Measurements from ENCODE around the gene GRIFIN.
A peak's percentile ranks its signal among the peaks of the same experiment; 100 is the strongest.
"Not testable (repeated sequence)": the region's sequence is repeated elsewhere in the genome, so short reads cannot be mapped to it uniquely, and the experiment has no call there.

Gene GRIFIN

GRCh38 chr7:2459674-2460073 is 16.5 kb downstream of the GRIFIN start:
- Mint-ChIP-seq H3K27ac (peak overlapping the region; percentile 86), H3K9me3 (peaks cover 23% of the 10 kb centered on the region), H3K36me3 (ENCODE audit: low read depth) (peaks cover 4% of the 10 kb centered on the region), H3K4me1 (peaks cover 13% of the 10 kb centered on the region), H3K27me3 (ENCODE audit: low read depth, poor library complexity) (peaks cover 7% of the 10 kb centered on the region), H3K4me3 (no peak overlapping the region)
- TF ChIP-seq, protein P1, sequence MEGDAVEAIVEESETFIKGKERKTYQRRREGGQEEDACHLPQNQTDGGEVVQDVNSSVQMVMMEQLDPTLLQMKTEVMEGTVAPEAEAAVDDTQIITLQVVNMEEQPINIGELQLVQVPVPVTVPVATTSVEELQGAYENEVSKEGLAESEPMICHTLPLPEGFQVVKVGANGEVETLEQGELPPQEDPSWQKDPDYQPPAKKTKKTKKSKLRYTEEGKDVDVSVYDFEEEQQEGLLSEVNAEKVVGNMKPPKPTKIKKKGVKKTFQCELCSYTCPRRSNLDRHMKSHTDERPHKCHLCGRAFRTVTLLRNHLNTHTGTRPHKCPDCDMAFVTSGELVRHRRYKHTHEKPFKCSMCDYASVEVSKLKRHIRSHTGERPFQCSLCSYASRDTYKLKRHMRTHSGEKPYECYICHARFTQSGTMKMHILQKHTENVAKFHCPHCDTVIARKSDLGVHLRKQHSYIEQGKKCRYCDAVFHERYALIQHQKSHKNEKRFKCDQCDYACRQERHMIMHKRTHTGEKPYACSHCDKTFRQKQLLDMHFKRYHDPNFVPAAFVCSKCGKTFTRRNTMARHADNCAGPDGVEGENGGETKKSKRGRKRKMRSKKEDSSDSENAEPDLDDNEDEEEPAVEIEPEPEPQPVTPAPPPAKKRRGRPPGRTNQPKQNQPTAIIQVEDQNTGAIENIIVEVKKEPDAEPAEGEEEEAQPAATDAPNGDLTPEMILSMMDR (IDR thresholded peaks at IDR 0.05), result no peak
- no peak for DNase-seq

DNA sequence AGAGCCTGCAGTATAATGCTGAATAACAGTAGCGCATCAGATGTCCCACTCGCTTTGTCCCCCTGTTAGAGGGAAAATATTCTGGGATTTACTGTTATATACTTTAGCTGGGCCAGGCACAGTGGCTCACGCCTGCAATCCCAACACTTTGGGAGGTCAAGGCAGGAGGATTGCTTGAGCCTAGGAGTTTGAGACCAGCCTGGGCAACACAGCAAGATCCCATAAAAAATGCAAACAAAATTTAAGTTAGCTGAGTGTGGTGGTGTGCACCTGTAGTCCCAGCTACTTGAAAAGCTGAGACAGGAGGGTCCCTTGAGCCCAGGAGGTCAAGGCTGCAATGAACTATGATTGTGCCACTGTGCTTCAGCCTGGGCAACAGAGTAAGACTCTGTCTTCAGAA is 22.3 kb downstream of the GRIFIN start:
- H3K27me3 Mint-ChIP-seq (ENCODE audit: low read depth, poor library complexity); H3K4me1 Mint-ChIP-seq; H3K27ac Mint-ChIP-seq; H3K4me3 Mint-ChIP-seq; H3K36me3 Mint-ChIP-seq (ENCODE audit: low read depth); DNase-seq: not testable (repeated sequence)
- peaks cover 17% of the 10 kb centered on the region for H3K9me3 Mint-ChIP-seq

DNA sequence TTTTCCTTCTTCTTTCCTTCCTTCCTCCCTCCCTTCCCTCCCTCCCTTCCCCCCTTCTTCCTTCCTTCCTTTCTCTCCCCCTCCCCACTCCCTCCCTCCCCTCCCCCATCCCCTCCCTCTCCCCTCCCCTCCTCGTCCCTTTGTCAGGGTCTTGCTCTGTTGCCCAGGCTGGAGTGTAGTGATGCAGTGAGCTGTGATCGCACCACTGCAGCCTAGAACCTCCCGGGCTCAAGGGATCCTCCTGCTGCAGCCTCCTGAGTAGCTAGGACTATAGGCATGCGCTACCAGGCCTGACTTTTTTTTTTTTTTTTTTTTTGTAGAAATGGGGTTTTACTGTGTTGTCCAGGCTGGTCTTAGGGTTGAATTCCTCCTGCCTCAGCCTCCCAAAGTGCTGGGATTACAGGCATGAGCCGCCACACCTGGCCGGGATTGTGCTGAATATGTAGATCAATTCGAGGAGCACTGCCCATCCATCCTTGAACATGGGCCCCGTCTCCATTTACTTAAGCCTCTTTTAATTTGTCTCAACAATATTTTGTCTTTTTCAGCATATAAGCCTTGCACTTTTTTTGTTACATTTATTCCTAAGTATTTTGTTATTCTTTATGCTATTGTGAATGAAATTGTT is 23.4 kb downstream of the GRIFIN start:
- Mint-ChIP-seq H3K36me3 (ENCODE audit: low read depth) (peaks cover 4% of the 10 kb centered on the region), H3K9me3 (peaks cover 17% of the 10 kb centered on the region), H3K4me1 (peaks cover 15% of the 10 kb centered on the region), H3K27me3 (ENCODE audit: low read depth, poor library complexity) (peaks cover 4% of the 10 kb centered on the region), H3K4me3 (no peak overlapping the region), H3K27ac (no peak overlapping the region)
- no peak for DNase-seq
- TF ChIP-seq, protein P1 (IDR thresholded peaks at IDR 0.05), result no peak

DNA sequence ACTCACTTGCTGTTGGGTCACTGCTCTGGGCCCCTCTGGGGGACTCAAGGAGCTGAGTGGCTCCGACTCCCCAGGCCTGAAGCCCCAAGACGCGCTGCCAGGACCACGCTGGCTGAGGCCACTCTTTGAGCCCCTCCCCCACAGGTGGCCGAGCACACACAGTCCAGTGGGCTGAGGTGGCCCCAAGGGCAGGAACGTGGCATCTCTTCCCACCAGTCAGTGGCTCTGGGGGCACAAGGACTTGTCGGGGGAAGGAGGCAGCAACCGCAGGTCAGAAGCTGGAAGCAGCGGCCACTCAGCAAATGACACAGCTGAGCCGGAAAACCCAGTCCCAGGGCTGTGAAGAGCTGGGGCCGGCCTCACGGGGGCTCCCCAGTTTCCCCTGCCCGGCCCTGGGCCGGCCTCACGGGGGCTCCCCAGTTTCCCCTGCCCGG is 24.1 kb downstream of the GRIFIN start:
- no peak overlapping the region for H3K27ac Mint-ChIP-seq
- peaks cover 17% of the 10 kb centered on the region for H3K9me3 Mint-ChIP-seq
- H3K27me3 Mint-ChIP-seq (ENCODE audit: low read depth, poor library complexity), result peaks cover 7% of the 10 kb centered on the region
- TF ChIP-seq, protein P1 (IDR thresholded peaks at IDR 0.05), result no peak
- DNase-seq, result no peak
- H3K4me3 Mint-ChIP-seq, result no peak overlapping the region
- H3K36me3 Mint-ChIP-seq (ENCODE audit: low read depth), result peaks cover 4% of the 10 kb centered on the region
- peaks cover 20% of the 10 kb centered on the region for H3K4me1 Mint-ChIP-seq

GRCh38 chr7:2451171-2452073 is 24.8 kb downstream of the GRIFIN start:
- TF ChIP-seq, protein P1 (IDR thresholded peaks at IDR 0.05), result peak; percentile 87
- peaks cover 7% of the 10 kb centered on the region for H3K27me3 Mint-ChIP-seq (ENCODE audit: low read depth, poor library complexity)
- no peak overlapping the region for H3K27ac Mint-ChIP-seq
- H3K4me1 Mint-ChIP-seq, result peaks cover 26% of the 10 kb centered on the region
- H3K36me3 Mint-ChIP-seq (ENCODE audit: low read depth), result peaks cover 4% of the 10 kb centered on the region
- H3K4me3 Mint-ChIP-seq, result no peak overlapping the region
- peaks cover 17% of the 10 kb centered on the region for H3K9me3 Mint-ChIP-seq
- DNase-seq, result peak; percentile 93

DNA sequence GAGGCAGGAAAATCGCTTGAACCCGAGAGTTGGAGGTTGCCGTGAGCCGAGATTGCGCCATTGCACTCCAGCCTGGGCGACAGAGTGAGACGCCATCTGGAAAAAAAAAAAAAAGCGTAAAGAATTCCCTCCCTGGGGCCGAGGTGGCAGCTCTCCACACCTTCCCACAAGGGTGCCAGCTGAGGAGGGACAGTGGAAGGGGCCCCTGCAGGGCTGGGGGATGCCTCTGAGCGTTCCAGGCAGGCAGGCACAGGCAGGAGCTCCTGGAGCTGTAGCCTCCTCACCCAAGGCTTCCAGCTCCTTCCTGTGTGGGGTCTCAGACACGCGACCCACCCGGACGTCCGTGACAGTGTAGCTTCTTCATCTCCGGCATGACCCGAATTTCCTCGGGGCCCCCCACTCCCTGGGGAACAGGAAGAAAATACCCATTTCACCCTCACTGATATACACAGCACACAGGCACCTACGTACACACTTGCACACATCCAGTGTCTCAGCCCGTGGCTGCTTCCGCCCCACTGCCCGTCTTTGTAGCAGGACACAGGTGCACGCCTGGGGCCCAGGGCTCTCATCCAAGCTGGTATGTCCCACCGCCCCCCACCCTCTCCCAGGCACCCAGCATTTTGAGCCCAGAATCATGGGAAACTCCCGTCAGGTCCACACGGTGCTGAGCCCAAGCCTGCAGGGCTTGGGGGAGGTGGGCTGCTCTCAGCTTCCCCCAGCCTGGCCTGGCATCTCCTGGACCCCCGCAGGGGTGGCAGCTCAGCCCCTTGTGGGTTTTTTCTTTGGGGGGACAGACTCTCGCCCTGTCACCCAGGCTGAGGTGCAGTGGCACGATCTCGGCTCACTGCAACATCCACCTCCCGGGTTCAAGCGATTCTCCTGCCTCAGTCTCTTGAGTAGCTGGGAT is 25.7 kb downstream of the GRIFIN start:
- Mint-ChIP-seq H3K4me1 (peaks cover 35% of the 10 kb centered on the region), H3K9me3 (peaks cover 9% of the 10 kb centered on the region), H3K27me3 (ENCODE audit: low read depth, poor library complexity) (peaks cover 7% of the 10 kb centered on the region), H3K4me3 (no peak overlapping the region), H3K36me3 (ENCODE audit: low read depth) (peaks cover 4% of the 10 kb centered on the region), H3K27ac (no peak overlapping the region)
- TF ChIP-seq, protein P1 (IDR thresholded peaks at IDR 0.05), result no peak
- no peak for DNase-seq
